GM04503 (cell line): ENCODE data around the gene VRK1.

ENCODE experiments used
- DNase-seq: peaks from one replicate; pipeline ENCODE4 v3.0.0-alpha.2; 2012; ENCODE audit warnings: low read depth

Gene VRK1

GRCh38 chr14:96826818-96827217, 29.6 kb downstream of the VRK1 start:
- DNase-seq = no peak

GRCh38 chr14:96827290-96827689, 30.1 kb downstream of the VRK1 start:
- DNase-seq = no peak

- no peak for DNase-seq
Observed at GRCh38 chr14:96829791-96830190, 32.6 kb downstream of the VRK1 start.

- no peak for DNase-seq
Observed at GRCh38 chr14:96830946-96831345, 33.8 kb downstream of the VRK1 start.

- DNase-seq = no peak
Observed at GRCh38 chr14:96832351-96832750, 35.2 kb downstream of the VRK1 start.

- no peak for DNase-seq
Observed at GRCh38 chr14:96838449-96838848, 41.3 kb downstream of the VRK1 start.

- DNase-seq = no peak
Observed at GRCh38 chr14:96839251-96839650, 42.1 kb downstream of the VRK1 start.

GRCh38 chr14:96843137-96843536, 46.0 kb downstream of the VRK1 start:
- DNase-seq = no peak

GRCh38 chr14:96844857-96845570, 47.8 kb downstream of the VRK1 start:
- no peak for DNase-seq

GRCh38 chr14:96847451-96847850, 50.3 kb downstream of the VRK1 start:
- no peak for DNase-seq

- DNase-seq = no peak
Observed at GRCh38 chr14:96848011-96848410, 50.8 kb downstream of the VRK1 start.

- no peak for DNase-seq
Observed at GRCh38 chr14:96849733-96850132, 52.6 kb downstream of the VRK1 start.

- DNase-seq = no peak
Observed at GRCh38 chr14:96851694-96852381, 54.7 kb downstream of the VRK1 start.

GRCh38 chr14:96852823-96853422, 55.7 kb downstream of the VRK1 start:
- peak; percentile 15 for DNase-seq

GRCh38 chr14:96858643-96859042, 61.5 kb downstream of the VRK1 start:
- no peak for DNase-seq

- DNase-seq = no peak
Observed at GRCh38 chr14:96861568-96862310, 64.6 kb downstream of the VRK1 start.

GRCh38 chr14:96863327-96863985, 66.3 kb downstream of the VRK1 start:
- no peak for DNase-seq

GRCh38 chr14:96863986-96864330, 66.8 kb downstream of the VRK1 start:
- DNase-seq = no peak

- DNase-seq = no peak
Observed at GRCh38 chr14:96867634-96868033, 70.5 kb downstream of the VRK1 start.

GRCh38 chr14:96874127-96874526, 76.9 kb downstream of the VRK1 start:
- no peak for DNase-seq

GRCh38 chr14:96876747-96877146, 79.6 kb downstream of the VRK1 start:
- no peak for DNase-seq

- no peak for DNase-seq
Observed at GRCh38 chr14:96881713-96882112, 84.5 kb downstream of the VRK1 start.
